Loucy (cell line): Measurements from ENCODE around the gene IGFBP4.
A peak's percentile ranks its signal among the peaks of the same experiment; 100 is the strongest.

ENCODE experiments used
- H2AFZ ChIP-seq: fragments of 200-600 bp; sonication (generic); 2 replicates; pipeline ENCODE4 v1.6.0; 2016; ENCODE audit warnings: antibody characterized with exemption, mild to moderate bottlenecking, low read length, moderate library complexity
- H3F3A ChIP-seq: fragments of 200-600 bp; 2 replicates; pipeline ENCODE4 v1.6.0; 2016; ENCODE audit warnings: antibody characterized with exemption, low read depth, mild to moderate bottlenecking
- H3K27me3 ChIP-seq: fragments of 200-600 bp; sonication (generic); 2 replicates; pipeline ENCODE4 v1.6.1; 2014; ENCODE audit warnings: low read length, mild to moderate bottlenecking; ENCODE audit not compliant: insufficient read depth, poor library complexity, severe bottlenecking
- H3K36me3 ChIP-seq: fragments of 200-600 bp; sonication (generic); 2 replicates; pipeline ENCODE4 v1.6.1; 2016; ENCODE audit warnings: low read length; ENCODE audit not compliant: insufficient read depth
- H3K4me1 ChIP-seq: fragments of 200-600 bp; sonication (generic); 2 replicates; pipeline ENCODE4 v1.5.1; 2014; ENCODE audit warnings: low read length, mild to moderate bottlenecking; ENCODE audit not compliant: insufficient read depth, poor library complexity, severe bottlenecking
- H3K4me2 ChIP-seq: fragments of 200-600 bp; sonication (generic); 2 replicates; pipeline ENCODE4 v1.6.0; 2014; ENCODE audit warnings: antibody characterized with exemption, low read length, low read depth, mild to moderate bottlenecking; ENCODE audit not compliant: poor library complexity, severe bottlenecking
- H3K4me3 ChIP-seq: fragments of 200-600 bp; sonication (generic); 2 replicates; pipeline ENCODE4 v1.5.1; 2014; ENCODE audit warnings: low read length, mild to moderate bottlenecking, mixed read lengths; ENCODE audit not compliant: poor library complexity, severe bottlenecking
- H3K79me2 ChIP-seq: fragments of 200-600 bp; sonication (generic); 2 replicates; pipeline ENCODE4 v1.6.1; 2014; ENCODE audit warnings: low read length; ENCODE audit not compliant: insufficient read depth
- H3K9ac ChIP-seq: fragments of 200-600 bp; sonication (generic); 2 replicates; pipeline ENCODE4 v1.6.0; 2014; ENCODE audit warnings: mild to moderate bottlenecking, low read depth, low read length, moderate library complexity; ENCODE audit not compliant: poor library complexity, severe bottlenecking
- H3K9me2 ChIP-seq: fragments of 200-600 bp; sonication (generic); replicated peaks from 2 replicates; pipeline ENCODE4 v1.6.1; 2016; ENCODE audit warnings: low read depth, low read length, mixed read lengths
- H3K9me3 ChIP-seq: fragments of 200-600 bp; sonication (generic); 2 replicates; pipeline ENCODE4 v1.6.1; 2014; ENCODE audit warnings: mild to moderate bottlenecking, antibody characterized with exemption, low read length, low read depth; ENCODE audit not compliant: insufficient read depth
- H4K20me1 ChIP-seq: fragments of 200-600 bp; sonication (generic); 2 replicates; pipeline ENCODE4 v1.6.0; 2014; ENCODE audit warnings: antibody characterized with exemption, low read length, mild to moderate bottlenecking; ENCODE audit not compliant: insufficient read depth, poor library complexity, severe bottlenecking
- CTCF ChIP-seq: fragments of 200-600 bp; sonication (generic); conservative IDR thresholded peaks from 2 replicates; pipeline ENCODE4 v1.5.1; 2014; ENCODE audit warnings: mild to moderate bottlenecking, antibody characterized with exemption, low read length
- EZH2phosphoT487 ChIP-seq: fragments of 200-600 bp; IDR thresholded peaks from 2 replicates; pipeline ENCODE4 v1.6.1; 2018; ENCODE audit warnings: antibody characterized with exemption, mild to moderate bottlenecking, moderate library complexity, borderline replicate concordance

Gene IGFBP4

GRCh38 chr17:40436636-40437035 is 6.6 kb upstream of the IGFBP4 start:
- no peaks in the 10 kb centered on the region for H3K27me3 ChIP-seq
- TF ChIP-seq CTCF (no peak), EZH2phosphoT487 (no peak)
- no peaks in the 10 kb centered on the region for H3K9me3 ChIP-seq
- H3K4me3 ChIP-seq: no peak overlapping the region
- H3K4me2 ChIP-seq: peak overlapping the region; percentile 14
- no peaks in the 10 kb centered on the region for H3K9me2 ChIP-seq
- no peaks in the 10 kb centered on the region for H3K79me2 ChIP-seq
- no peaks in the 10 kb centered on the region for H4K20me1 ChIP-seq
- no peaks in the 10 kb centered on the region for H3K36me3 ChIP-seq
- no peak overlapping the region for H2AFZ ChIP-seq
- peak overlapping the region; percentile 10 for H3K9ac ChIP-seq
- no peaks in the 10 kb centered on the region for H3F3A ChIP-seq
- H3K4me1 ChIP-seq: peaks cover 34% of the 10 kb centered on the region

GRCh38 chr17:40437095-40437732 is 6.0 kb upstream of the IGFBP4 start:
- no peaks in the 10 kb centered on the region for H3K36me3 ChIP-seq
- H4K20me1 ChIP-seq: no peaks in the 10 kb centered on the region
- no peak overlapping the region for H3K4me3 ChIP-seq
- peak overlapping the region; percentile 14 for H3K4me2 ChIP-seq
- no peak for TF ChIP-seq CTCF
- no peak for TF ChIP-seq EZH2phosphoT487
- H3K79me2 ChIP-seq: no peaks in the 10 kb centered on the region
- H3K9me2 ChIP-seq: no peaks in the 10 kb centered on the region
- H3K4me1 ChIP-seq: peaks cover 34% of the 10 kb centered on the region
- H3F3A ChIP-seq: no peaks in the 10 kb centered on the region
- H2AFZ ChIP-seq: no peak overlapping the region
- H3K9ac ChIP-seq: peak overlapping the region; percentile 14
- H3K27me3 ChIP-seq: no peaks in the 10 kb centered on the region
- H3K9me3 ChIP-seq: no peaks in the 10 kb centered on the region

GRCh38 chr17:40440166-40440565 is 3.1 kb upstream of the IGFBP4 start:
- Histone ChIP-seq H3K9ac (no peak overlapping the region), H3F3A (no peaks in the 10 kb centered on the region), H3K4me2 (no peak overlapping the region), H2AFZ (no peak overlapping the region), H3K4me1 (peaks cover 30% of the 10 kb centered on the region), H3K36me3 (no peaks in the 10 kb centered on the region), H3K9me2 (no peaks in the 10 kb centered on the region), H3K79me2 (no peaks in the 10 kb centered on the region), H3K9me3 (no peaks in the 10 kb centered on the region), H3K4me3 (no peak overlapping the region), H3K27me3 (no peaks in the 10 kb centered on the region), H4K20me1 (no peaks in the 10 kb centered on the region)
- no peak for TF ChIP-seq CTCF
- no peak for TF ChIP-seq EZH2phosphoT487
